Skeletal muscle cell (primary cell): ENCODE measurements around the gene HUNK.

Source experiments
- DNase-seq: peaks from one replicate; pipeline ENCODE4 v3.0.0-alpha.2; 2010; ENCODE audit warnings: low read depth
- H3K4me3 ChIP-seq: 2 replicates; pipeline ENCODE4 v1.5.1; 2011; ENCODE audit warnings: low read depth, mild to moderate bottlenecking, control low read depth, low read length, moderate library complexity

HUNK gene

DNA sequence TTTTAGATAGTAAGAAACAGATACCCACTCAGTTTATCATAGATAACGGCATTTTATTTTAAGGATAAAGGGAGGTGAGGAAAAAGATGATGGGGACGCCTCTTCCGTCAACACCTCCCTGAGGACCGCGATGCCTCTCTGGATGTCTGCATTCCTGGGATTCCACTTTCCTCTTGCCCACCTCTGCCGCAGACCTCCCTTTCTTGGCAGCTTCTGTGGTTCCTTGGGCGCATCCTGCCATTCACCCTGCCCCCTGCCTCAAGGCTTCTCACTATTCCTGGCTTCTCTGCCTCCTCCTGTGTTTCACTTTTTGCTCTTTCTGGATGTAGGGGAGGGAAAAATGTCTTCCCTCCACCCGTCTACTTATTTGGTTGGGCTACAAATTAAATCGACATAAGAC lies 19.9 kb downstream of the HUNK start:
- no peak for DNase-seq
- H3K4me3 ChIP-seq = no peak overlapping the region

DNA sequence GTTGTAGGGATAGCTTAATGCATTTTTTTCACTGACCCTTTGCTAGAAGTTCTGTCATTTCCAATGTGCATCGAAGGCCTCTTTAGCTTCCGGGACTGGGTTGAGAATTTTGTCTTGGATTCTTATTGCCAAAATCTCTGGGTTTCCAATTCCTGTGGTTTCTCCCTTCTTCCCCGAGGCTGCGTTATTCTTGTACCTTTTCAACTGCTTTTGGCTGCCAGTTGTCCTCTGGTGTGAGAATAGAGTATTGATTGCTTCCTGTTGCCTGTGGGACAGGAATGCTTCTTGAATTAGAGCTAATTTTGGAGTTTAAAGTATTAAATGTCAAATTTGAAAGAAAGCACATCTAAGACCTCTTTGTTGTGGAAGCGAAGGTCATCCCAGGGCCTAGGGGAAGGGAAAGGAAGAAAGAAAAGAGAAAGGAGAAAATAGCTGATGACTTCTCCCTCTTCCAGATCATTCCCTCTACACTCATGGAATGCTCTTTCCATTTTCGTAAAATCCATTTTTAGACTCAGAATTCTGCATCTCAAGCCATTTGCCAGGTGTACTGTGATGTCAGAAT lies 21.1 kb downstream of the HUNK start:
- no peak overlapping the region for H3K4me3 ChIP-seq
- no peak for DNase-seq

DNA sequence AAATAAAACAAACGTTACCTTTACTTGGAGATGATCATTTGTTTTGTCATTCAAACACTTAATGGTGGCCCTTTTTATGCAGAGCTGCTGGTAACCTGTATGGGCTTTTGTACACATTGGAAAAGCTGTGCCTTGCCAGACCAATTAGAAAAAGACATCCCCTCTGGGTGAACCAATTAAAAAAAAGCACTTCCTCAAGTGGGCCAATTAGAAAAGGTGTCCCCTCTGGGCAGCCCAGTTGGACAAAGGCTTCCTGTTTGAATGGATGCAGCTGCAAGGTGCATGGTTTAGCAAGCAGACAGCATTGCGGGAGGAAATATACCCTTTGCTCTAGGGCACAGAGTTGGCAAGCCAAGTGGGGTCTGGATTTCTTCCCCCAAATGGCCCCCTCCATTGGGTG lies 21.6 kb downstream of the HUNK start:
- no peak overlapping the region for H3K4me3 ChIP-seq
- no peak for DNase-seq

DNA sequence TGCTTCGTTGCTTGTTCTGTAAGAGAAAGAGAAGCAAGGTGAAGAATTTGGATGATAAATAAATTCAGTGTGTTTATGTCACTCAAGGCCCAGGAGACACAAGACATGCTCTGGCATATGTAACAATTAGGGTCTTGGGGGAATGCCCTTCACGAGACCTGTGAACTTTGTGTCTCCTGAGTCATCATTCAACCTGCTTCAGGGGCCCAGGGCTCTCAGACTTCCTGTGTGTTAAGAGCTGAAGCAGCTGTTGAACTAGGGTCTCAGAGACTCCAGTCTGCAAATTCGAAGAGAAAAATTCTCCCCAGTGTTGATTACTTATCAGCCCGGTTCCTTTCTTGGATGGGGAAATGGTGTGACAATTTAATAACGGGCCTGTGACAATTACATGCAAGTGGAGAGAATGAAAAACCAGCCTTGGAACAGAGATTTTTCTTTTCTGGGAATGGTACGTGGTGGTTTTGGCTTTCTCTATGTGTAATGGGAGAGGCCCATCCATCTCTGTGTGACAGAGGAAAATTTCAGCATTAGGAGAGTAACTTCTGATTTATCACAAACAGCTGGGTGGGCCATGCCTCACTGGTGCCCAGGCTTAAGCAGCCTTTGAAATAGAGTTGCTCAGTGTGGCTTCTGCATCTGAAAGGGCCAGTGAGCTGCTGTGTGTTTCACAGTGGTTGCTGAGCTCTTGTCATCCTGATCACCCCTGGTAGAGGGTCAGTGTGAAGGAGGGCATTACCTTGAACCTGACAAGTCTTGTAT lies 22.4 kb downstream of the HUNK start:
- DNase-seq = no peak
- H3K4me3 ChIP-seq = no peak overlapping the region

DNA sequence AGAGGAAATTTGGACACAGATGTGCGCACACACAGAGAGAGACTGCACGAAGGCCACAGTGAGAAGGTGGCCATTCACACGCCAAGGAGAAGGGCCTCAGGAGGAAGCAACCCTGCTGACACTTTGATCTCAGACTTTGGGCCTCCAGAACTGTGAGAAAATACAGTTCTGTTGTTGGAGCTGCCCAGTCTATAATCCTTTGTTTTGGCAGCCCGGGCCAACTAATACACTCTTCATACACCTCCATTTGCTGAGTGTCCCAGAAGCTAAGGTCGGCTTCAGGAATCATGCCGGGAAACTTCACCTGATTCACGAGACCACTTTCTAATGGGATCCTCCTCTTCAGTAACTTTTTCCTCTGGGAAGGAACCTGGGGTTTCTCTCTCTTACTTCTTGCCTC lies 23.2 kb downstream of the HUNK start:
- DNase-seq = no peak
- no peak overlapping the region for H3K4me3 ChIP-seq

DNA sequence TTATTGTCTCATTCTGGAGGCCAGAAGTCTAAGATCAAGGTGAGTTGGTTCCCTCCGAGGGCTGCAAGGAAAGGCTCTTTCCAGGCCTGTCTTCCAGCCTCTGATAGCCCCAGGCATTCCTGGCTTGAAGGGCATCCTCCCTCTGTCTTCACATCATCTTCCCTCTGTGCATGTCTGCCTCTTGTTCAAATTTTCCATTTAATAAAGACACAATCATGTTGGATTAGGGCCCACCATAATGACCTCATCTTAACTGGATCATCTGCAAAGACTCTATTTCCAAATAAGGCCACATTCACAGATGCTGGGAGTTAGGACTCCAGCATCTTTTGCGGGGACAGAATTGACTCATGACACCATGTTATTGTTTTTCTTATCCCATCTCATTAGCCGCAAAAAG lies 24.5 kb downstream of the HUNK start:
- no peak for DNase-seq
- H3K4me3 ChIP-seq = no peak overlapping the region

DNA sequence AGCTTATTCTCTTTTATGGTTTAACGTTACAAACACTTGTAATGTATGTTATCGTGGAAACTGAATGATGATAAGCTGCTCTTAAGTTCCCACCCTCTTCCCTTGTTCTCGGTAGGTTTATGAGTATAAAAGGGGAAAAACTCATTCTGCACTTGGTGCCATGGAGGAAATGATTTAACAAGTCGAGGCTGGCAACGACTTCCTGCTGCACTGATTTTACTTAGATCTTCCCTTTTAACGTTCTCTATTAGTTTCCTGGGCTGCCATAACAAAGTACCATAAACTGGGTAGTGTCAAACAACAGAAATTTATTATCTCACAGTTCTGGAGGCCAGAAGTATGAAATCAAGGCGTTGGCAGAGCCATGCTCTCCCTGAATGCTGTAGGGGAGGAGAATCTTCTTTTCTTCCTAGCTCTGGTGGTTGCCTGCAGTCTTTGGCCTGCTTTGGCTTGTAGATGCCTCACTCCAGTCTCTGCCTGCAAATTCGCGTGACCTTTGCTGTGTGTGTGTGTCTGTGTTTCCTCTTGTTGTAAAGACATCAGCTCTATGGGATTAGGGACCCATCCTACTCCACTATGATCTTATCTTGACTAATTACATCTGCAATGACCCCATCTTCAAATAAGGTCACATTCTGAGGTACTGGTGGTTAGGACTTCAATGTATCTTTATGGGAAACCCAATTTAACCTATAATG lies 26.3 kb downstream of the HUNK start:
- DNase-seq = no peak
- H3K4me3 ChIP-seq = no peak overlapping the region

DNA sequence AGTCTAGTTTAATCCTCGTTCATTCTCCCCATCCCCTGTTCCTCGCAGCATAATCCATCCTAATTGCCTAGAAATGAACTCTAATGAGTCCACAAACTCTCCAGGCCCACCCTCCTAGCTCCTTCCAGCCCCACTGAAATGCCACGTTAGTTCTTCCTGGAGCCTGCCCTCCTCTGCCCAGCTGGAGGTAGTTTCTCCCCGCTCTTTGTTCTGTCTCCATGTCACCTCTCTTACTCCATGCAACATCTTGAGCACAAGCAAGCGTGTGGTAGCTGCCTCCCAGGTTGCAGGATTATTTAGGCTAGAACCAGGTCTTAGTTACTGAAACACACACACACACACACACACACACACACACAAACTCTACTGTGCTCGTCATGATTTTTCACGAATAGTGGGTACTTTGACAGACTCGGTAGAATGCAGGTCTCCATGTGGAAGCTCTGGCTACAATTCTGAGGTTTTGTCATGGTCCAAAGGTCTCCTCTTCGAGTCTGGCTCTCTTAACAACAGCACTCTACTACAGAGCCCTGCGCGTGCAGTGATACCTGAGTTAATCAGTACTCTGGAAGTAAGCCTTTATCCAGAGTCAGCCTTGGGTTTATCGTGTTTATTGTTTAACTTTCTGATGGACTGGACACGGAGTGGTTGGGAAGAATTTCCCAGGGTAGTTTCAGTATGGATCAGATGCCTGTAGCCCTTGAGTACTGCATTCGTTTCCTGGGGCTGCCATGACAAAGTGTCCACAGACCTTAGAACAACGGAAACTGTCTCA lies 27.5 kb downstream of the HUNK start:
- no peak for DNase-seq
- H3K4me3 ChIP-seq = no peak overlapping the region

DNA sequence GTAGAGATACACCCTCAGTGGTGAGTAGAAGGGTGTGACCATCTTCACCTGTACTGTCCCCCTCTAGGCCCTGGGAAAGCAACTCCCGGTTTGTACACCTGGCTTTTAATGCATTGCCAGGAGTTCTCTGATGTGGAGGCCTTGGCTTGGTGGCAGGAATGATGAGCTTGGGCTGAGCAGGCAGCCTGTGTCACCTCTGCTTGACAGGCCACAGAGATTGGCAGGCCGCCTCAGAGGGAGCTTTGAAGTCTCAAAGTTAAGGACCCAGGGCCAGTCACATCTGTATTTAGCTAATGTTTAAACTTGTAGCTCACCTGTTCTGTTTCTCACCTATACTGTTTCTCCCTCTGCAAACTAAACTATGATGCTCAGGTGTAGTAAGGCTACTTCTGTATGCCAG lies 28.5 kb downstream of the HUNK start:
- H3K4me3 ChIP-seq = no peak overlapping the region
- no peak for DNase-seq

DNA sequence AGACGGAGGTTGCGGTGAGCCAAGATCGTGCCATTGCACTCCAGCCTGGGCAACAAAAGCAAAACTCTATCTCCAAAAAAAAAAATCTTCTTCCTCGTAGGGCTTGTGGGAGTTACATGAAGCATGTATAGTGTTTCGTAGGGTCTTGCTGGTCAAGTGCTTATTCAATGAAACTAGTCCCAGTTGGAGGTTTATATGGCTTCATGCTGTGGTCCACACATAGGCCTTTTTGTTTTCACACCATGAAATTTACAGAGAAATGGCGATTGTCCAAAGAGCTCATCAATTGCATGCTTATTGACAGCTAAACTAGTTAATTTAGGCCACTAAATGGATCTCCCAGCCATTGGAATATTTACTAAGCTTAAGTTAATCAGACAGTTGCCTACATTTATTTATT lies 29.6 kb downstream of the HUNK start:
- no peak overlapping the region for H3K4me3 ChIP-seq
- no peak for DNase-seq

DNA sequence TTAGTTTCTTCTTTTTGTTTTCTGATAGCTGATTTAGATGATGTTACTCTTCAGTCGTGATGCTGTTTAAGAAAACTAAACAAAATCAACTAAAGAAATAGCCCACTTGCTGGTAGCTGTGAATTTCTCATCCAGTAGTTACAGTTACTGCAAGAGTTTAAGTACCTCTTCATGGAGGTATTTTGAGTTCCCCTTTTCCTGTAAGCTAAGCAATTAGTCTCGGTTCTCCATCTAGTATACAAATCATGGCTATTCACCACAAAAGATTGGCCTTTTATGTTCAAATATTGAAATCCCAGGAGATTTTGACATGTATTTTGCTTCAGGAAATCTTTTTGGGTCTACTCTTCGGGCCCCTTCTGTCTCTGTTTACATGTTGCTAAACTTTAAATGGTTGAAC lies 31.1 kb downstream of the HUNK start:
- H3K4me3 ChIP-seq = no peak overlapping the region
- DNase-seq = no peak

DNA sequence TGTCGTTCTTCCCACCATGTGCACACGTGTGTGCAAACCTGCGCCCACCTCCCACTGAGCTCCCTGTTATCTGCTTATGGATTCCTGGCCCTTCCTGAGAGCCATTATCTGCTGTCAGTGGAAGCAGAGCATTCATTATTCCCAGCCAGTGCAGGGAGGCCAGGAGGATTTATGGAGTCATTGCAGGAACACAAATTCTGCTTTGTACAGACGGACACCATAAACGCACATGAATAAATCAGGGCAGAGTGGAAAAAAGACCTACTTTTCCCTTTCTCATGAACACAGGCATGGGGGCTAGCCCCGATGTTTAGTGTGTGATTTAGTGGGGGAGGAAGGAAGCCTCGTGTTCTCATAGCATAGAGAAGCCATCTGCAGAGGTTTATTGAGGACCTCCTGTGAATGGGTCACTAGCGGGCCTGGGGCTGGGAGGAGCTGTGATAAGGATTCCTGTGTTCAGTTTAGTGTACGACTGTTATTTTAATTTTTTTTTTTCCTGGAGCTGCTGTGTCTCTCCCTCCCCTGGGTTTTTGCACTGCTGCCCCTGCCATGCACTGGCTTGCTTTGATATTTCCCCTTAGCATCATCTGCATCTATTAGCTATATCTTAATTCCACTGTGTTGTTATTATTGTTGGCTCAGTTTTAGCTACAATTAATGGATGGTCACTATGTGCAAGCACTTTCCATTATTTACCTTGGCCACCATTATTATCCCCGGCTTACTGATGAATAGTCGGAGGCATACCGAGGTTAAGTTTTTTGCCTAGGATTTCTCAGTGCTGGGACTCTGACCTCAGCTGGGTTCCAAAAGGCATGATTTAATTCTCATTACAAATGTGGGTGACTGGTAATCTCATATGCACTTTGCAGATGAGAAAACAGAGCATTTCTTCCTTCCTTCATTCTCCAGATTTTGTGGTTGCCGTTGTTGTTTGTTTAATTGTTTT lies 33.0 kb downstream of the HUNK start:
- no peak overlapping the region for H3K4me3 ChIP-seq
- no peak for DNase-seq

DNA sequence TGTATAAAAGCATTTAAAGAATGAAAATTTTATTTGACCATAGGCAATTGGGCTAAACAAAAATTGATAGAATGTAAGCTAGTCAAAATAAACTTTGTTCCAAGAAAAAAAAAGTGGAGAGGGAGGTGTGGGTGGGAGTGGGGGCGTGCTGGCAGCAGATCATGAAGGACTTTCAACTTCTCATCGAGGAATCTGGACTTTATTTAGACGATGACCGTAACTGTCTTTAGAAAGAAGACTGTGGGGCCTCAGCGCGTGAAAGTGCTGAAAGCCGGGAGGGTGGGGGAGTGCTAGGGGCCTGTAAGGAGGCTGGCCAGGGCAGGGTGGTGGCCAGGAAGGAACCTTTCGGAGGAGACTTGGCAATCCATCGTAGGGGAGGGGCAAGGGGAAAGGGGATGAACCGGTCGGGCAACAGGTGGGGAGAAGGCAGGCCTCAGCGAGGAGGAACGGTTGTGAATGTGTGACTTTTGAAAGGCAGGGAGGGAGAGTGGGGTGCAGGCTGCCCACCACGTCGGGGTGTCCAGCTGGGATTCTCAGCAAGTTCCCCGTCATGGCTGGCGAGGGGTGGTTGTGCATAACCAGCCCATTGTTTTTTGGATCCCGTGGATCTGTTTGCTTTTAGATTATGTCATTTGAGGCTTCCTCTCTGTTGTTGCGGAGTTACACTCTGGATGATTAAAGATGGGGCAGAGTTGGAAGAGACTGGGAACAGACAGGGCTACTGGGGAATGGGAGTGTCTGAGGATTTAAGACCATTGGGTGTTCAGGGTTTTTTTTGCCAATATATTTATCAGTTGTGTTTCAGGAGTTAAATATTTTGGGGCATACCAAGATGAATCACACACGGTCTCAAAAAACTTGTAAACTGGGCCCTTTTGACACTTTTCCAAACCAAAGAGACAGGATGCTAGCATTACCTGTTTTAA lies 35.5 kb downstream of the HUNK start:
- no peak overlapping the region for H3K4me3 ChIP-seq
- DNase-seq = no peak

DNA sequence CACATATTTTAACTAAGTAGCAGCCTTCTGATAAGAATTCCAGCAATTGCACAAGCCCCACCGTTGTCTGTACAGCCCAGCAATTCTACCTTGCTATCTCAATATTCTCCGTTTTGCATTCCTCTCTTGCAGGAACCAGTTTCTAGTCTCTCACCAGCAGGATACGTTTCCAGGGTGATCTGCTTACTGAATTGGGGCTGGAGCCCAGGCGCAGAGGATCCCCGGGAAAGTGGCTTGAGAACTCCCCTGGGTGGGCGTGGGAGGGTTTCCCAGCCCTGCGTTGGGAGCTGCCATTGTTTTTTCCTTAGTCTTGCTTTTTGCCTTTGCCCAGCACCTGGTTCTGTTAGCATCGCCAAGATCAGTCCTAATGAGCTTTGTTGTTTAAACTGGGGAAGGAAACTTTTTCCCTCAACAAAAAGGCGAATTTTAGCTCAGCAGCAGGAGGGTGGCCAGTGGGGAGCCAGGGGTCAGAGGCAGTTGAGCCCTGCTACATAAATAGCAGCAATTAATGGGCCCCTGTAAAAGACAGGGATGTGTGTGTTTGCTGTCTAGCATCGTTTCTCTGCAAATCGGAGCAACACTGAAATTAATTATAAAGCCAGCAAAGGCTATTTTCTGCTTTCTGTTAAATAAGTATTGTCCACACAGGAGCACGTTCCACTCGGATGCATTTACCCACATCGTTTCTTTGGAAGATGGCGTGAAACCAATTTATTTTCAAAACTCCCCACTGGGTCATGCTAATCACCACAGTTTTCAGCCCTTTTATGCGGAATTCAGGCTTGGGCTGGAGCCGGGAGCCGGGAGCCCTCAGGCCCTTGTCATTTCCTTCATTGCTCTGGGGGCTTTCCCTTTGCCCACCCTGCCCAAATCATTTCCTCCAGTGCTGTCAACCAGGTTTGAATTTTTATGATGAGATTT lies 36.6 kb downstream of the HUNK start:
- no peak for DNase-seq
- no peak overlapping the region for H3K4me3 ChIP-seq

DNA sequence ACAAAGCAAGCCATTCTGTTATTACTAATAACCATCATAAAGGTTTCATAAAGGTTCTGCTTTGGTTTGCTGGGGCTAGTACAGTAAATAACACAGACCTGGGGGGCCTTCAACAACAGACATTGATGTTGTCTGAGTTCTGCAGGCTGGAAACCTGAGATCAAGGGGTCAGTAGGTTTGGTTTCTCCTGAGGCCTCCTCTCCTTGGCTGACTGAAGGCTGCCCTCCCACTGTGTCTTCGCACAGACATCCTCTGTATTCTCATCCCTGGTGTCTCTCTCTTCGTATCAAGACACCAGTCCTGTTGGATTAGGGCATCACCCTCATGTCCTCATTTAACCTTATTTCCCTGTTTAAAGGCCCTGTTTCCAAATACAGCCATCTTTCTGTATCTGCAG lies 37.3 kb downstream of the HUNK start:
- no peak for DNase-seq
- H3K4me3 ChIP-seq = no peak overlapping the region

DNA sequence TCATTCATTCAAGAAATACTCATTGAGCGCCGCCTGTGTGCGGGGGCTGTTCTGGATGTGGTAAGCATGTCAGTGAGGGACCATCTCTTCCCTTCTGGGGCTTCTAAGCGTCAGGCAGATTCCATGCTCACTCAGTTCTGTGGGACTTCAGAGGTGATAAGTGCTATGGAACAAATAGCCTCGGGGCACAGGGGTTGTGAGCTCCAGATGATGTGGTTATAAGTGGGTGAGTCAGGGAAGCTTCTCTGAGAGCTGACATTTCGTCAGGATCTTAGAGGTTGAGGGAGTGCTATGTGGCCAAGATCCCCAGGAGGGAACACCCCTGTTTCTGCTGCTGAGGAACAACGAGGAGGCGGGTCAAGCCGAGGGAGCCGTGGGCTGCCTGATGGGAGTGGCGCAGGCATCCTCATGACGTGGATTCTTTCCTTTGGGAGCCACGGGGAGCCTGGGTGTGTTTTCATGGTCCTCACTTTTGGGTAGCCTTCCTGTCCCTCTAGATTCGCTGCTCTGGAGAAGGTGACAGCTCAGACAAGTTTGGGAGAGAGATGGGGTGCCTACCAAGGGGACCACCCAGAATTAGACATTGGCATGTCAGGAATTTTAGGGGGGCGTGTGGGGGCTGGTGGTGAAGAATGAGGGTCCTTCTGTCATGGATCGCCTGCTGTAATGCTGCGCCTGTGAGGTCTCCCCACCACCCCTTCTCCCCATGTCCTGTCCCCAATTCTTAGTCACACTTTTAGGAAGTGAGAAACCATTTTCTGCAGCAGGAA lies 38.5 kb downstream of the HUNK start:
- no peak for DNase-seq
- H3K4me3 ChIP-seq = no peak overlapping the region

DNA sequence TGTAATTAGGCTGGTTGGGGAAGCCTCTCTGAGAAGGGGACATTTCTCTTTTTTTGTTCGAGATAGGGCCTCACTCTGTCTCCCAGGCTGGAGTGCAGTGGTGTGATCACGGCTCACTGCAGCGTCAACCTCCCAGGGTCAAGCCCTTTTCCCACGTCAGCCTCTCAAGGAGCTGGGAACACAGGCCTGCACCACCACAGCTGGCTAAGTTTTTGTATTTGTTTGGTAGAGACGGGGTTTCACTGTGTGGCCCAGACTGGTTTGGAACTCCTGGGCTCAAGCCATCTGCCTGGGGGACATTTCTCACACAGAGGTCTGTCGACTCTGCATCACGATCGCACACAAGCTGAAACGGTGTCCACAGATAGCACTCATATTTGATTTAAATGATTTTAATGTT lies 39.7 kb downstream of the HUNK start:
- no peak overlapping the region for H3K4me3 ChIP-seq
- no peak for DNase-seq
